Measurements from ENCODE around the gene SVOP.

SVOP gene

GRCh38 chr12:108959748-108960655 is 60.9 kb downstream of the SVOP start:
- DNase-seq (ENCODE audit: insufficient read length, low spot score) (no peak), FAIRE-seq (no peak)
- no peak for TF ChIP-seq CTCF (IDR thresholded peaks at IDR 0.05; ENCODE audit: insufficient read depth, missing control alignments)

GRCh38 chr12:108955225-108955835 is 65.5 kb downstream of the SVOP start:
- no peak for TF ChIP-seq CTCF (IDR thresholded peaks at IDR 0.05; ENCODE audit: insufficient read depth, missing control alignments)
- no peak for DNase-seq (ENCODE audit: insufficient read length, low spot score)
- FAIRE-seq: no peak

- FAIRE-seq (no peak), DNase-seq (ENCODE audit: insufficient read length, low spot score) (peak; percentile 24)
- TF ChIP-seq CTCF (IDR thresholded peaks at IDR 0.05; ENCODE audit: insufficient read depth, missing control alignments): peak; percentile 88
Measured at GRCh38 chr12:108950991-108951739, 69.7 kb downstream of the SVOP start.

- no peak for FAIRE-seq
- no peak for TF ChIP-seq CTCF (IDR thresholded peaks at IDR 0.05; ENCODE audit: insufficient read depth, missing control alignments)
- DNase-seq (ENCODE audit: insufficient read length, low spot score): no peak
Measured at GRCh38 chr12:108949976-108950375, 70.9 kb downstream of the SVOP start.

- no peak for FAIRE-seq
- no peak for DNase-seq (ENCODE audit: insufficient read length, low spot score)
- TF ChIP-seq CTCF (IDR thresholded peaks at IDR 0.05; ENCODE audit: insufficient read depth, missing control alignments): no peak
Measured at GRCh38 chr12:108948367-108948766, 72.5 kb downstream of the SVOP start.

- TF ChIP-seq CTCF (IDR thresholded peaks at IDR 0.05; ENCODE audit: insufficient read depth, missing control alignments): no peak
- FAIRE-seq: no peak
Measured at GRCh38 chr12:108947097-108947496, 73.8 kb downstream of the SVOP start.

More at GRCh38 chr12:108947097-108947496, 73.8 kb downstream of the SVOP start:
- DNase-seq (ENCODE audit: insufficient read length, low spot score): no peak

Data from D721Med (cell line).